ENCODE data around the gene SSU72. TPM values are rescaled to one million over a fixed set of nuclear protein-coding genes. Genes with fewer than 3 reads are reported as not detected.

SSU72 gene
- total RNA-seq, 8 experiments from 2014 or later = 73.2 to 138 (median 95.5) TPM

DNA sequence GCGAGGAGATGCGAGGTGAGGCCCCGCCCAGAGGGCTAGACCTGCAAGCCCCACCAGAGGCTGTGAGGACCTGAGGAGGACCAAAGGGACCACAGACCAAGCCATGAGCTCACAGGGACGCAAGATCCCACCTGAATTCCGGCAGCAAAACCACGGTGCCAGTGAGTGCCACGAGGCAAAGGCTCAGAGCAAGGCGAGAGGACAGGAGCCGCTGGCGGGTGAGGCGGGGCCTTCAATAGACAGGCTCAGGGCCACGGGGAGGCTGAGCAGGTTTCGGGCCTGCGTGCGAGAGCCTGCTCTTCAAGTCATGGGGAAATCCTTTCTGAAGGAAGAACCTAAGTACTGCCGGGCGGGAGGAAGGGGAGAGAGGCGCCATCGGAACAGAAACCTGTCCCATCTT lies 27.2 kb downstream of the SSU72 start:
- 94 to 100% (median 95%) methylated on average over 1 to 18 of the region's 19 CpGs; no CpG with 5 or more reads in 6 of the 10 experiments for WGBS, 10 experiments
- in situ Hi-C loops (cut with MboI; ENCODE audit: low pct_unique_long_range_greater_than_20kb in 2 of 9, low sequenced_read_pairs in 9 of 9, unreplicated experiment in 9 of 9) = loop anchor here in 1 of 9 experiments (10.0 kb wide), 1 partner anchor 57 kb away; the partner anchor contains the start of gene FNDC10
- no peak overlapping the region for H3K4me3 ChIP-seq
- no peak for ATAC-seq (replicated peaks in 6 of 8)
- H3K4me1 ChIP-seq (replicated peaks in 1 of 2) = peaks cover 0 to 2% of the 10 kb centered on the region in 2 donors
- no peak overlapping the region for H3K27ac ChIP-seq

DNA sequence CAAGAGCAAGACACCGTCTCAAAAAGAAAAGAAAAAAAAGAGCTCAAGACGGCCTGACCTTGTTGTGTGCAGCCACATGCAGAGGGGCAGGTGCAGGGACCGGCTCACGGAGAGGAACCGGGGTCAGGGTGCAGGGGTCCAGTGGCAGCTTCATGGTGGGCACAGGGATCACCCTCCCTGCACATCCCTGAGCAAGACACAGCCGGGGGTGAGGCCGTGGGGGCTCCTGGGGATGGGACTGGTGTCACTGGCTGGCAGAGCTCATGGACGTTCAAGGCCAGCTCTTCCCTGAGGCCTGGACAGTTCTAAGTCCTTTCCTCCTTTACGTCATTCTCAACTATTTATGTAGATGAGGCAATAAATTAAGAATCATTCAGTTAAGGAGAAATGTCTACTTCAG lies 27.7 kb downstream of the SSU72 start:
- in situ Hi-C loops (cut with MboI; ENCODE audit: low pct_unique_long_range_greater_than_20kb in 2 of 9, low sequenced_read_pairs in 9 of 9, unreplicated experiment in 9 of 9) = loop anchor here in 1 of 9 experiments (10.0 kb wide), 1 partner anchor 58 kb away; the partner anchor contains the start of gene FNDC10
- no peak for ATAC-seq (replicated peaks in 6 of 8)
- Histone ChIP-seq H3K4me1 (replicated peaks in 1 of 2) (peaks cover 0 to 2% of the 10 kb centered on the region in 2 donors), H3K27ac (no peak overlapping the region), H3K4me3 (no peak overlapping the region)
- WGBS, 10 experiments = 49 to 96% (median 88%) methylated on average over 1 to 9 of the region's 9 CpGs; no CpG with 5 or more reads in 3 of the 10 experiments

DNA sequence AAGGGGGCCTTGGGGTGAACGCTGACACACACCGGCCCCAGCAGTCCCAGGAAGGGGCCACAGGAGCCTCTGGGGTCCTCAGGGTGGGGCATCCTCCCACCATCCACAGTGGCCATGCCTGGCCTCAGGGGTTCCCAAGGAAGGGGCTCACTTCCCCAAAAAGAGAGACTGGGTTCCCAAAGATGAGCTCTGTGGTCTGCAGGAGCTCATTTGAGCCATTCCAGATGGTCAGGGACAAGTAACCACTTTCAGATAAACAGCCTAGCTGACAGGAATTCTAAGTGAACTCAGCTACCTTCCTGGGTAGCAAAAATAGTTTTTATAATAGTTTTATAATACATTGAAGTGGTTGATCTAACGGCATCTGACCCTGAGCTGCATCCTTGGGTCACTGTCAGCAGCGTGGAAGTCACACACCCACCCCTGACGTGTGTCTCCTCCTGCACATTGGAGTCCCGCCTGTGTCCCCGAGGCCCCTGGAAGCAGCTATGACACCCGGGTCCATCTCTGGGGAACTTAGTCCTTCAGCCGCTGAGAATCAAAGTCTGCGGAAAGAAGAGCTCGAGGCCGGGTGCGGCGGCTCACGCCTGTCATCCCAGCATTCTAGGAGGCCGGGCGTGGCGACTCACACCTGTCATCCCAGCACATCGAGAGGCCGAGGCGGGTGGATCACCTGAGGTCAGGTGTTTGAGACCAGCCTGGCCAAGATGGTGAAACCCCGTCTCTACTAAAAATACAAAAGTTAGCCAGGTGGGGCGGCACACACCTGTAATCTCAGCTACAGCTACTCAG lies 28.5 kb downstream of the SSU72 start:
- 90 to 97% (median 92%) methylated on average over 4 to 23 of the region's 23 CpGs; no CpG with 5 or more reads in 6 of the 10 experiments for WGBS, 10 experiments
- Histone ChIP-seq H3K27ac (no peak overlapping the region), H3K4me3 (no peak overlapping the region), H3K4me1 (replicated peaks in 1 of 2) (peaks cover 0 to 9% of the 10 kb centered on the region in 2 donors)
- no peak for ATAC-seq (replicated peaks in 6 of 8)
- in situ Hi-C loops (cut with MboI; ENCODE audit: low pct_unique_long_range_greater_than_20kb in 2 of 9, low sequenced_read_pairs in 9 of 9, unreplicated experiment in 9 of 9) = loop anchor here in 1 of 9 experiments (10.0 kb wide), 1 partner anchor 59 kb away; the partner anchor contains the start of gene FNDC10

DNA sequence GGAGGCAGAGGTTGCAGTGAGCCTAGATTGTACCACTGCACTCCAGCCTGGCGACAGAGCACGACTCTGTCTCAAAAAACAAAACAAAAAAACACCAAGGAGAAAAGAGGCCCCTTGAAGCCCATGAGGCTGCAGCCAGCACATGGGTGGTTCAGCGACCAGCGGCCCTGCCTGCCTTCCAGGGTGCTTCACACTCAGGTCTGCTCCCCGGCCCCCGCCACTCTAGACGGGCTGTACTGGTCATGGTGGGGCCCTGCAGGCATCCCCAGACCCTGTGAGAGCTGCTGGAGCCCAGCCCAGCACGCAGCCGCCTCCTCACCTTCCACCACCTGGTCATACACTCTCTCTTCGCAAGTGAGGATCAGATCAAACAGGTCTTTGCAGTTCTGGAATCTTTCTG lies 30.1 kb downstream of the SSU72 start:
- ATAC-seq (replicated peaks in 6 of 8) = no peak
- H3K27ac ChIP-seq = no peak overlapping the region
- in situ Hi-C loops (cut with MboI; ENCODE audit: low pct_unique_long_range_greater_than_20kb in 2 of 9, low sequenced_read_pairs in 9 of 9, unreplicated experiment in 9 of 9) = loop anchor here in 1 of 9 experiments (10.0 kb wide), 1 partner anchor 60 kb away; the partner anchor contains the start of gene FNDC10
- H3K4me1 ChIP-seq (replicated peaks in 1 of 2) = peaks cover 5 to 19% of the 10 kb centered on the region in 2 donors
- no peak overlapping the region for H3K4me3 ChIP-seq
- 87 to 100% (median 91%) methylated on average over 1 to 8 of the region's 10 CpGs; no CpG with 5 or more reads in 6 of the 10 experiments for WGBS, 10 experiments

DNA sequence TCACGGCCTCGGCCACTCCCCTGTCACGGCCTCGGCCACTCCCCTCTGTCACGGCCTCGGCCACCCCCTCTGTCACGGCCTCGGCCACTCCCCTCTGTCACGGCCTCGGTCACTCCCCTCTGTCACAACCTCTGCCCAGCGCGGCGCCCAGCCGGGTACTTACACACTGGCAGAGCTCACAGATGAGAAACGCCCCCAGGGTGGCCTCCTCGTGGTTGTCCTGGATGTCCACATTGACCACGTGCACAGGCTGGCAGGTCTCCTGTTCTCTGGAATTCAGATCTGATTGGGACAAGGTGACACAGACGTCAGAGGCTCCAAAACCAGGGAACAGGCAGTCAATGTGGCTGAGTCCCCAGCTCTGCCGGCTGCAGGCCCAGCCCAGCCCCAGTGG lies 31.0 kb downstream of the SSU72 start:
- in situ Hi-C loops (cut with MboI; ENCODE audit: low pct_unique_long_range_greater_than_20kb in 2 of 9, low sequenced_read_pairs in 9 of 9, unreplicated experiment in 9 of 9) = loop anchor here in 1 of 9 experiments (10.0 kb wide), 1 partner anchor 61 kb away; the partner anchor contains the start of gene FNDC10
- WGBS, 10 experiments = 50 to 93% (median 74%) methylated on average over 1 to 5 of the region's 19 CpGs; no CpG with 5 or more reads in 5 of the 10 experiments
- H3K4me1 ChIP-seq (replicated peaks in 1 of 2) = peaks cover 14 to 27% of the 10 kb centered on the region in 2 donors
- H3K27ac ChIP-seq = no peak overlapping the region
- no peak overlapping the region for H3K4me3 ChIP-seq
- peak in 1 of 8 experiments; percentile 10 for ATAC-seq (replicated peaks in 6 of 8)

DNA sequence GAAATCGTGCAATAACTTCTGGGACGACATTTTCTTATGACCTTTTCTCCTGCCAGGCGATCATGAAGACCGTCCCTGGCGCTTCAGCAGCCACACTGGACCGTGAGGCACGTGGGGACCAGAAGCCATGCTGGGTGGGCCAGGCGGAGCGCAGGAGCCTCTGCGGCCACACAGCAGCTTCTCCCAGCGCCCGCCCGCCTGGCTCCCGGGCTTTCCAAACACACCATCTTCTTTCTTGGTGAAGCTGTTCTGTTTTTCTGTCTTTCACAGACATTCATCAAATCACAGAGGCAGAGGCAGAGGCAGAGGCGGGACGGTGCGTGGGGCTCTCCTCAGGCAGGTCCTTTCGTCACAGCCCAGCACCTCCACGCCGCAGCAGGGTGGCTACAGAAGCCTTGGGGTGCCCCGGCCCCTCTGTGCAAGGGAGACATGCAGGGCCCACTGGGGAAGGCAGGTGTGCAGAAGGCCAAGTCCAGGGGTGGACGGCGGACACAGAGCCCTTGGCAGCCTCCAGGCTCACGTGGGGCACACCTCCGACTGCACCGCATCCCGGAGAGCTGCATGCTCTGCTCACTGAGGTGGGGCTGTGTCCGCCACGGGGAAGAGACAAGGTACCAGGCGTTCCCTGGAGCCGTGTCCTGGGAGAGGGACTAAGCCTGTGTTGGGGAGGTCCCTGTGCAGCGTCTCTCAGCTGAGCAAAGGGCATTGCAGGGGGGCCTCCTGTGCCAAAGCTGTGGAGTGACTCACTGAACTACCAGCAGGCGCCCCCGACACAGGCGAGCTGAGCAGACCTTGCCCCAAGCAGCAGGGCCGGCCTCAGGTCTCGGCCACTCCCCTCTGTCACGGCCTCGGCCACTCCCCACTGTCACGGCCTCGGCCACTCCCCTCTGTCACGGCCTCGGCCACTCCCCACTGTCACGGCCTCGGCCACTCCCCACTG lies 31.6 kb downstream of the SSU72 start:
- Histone ChIP-seq H3K4me1 (replicated peaks in 1 of 2) (peaks cover 14 to 28% of the 10 kb centered on the region in 2 donors), H3K4me3 (no peak overlapping the region), H3K27ac (peak overlapping the region in 1 of 2 donors; percentile 31)
- 60 to 96% (median 92%) methylated on average over 1 to 35 of the region's 45 CpGs; no CpG with 5 or more reads in 6 of the 10 experiments for WGBS, 10 experiments
- no peak for ATAC-seq (replicated peaks in 6 of 8)
- in situ Hi-C loops (cut with MboI; ENCODE audit: low pct_unique_long_range_greater_than_20kb in 2 of 9, low sequenced_read_pairs in 9 of 9, unreplicated experiment in 9 of 9) = loop anchor here in 1 of 9 experiments (10.0 kb wide), 1 partner anchor 62 kb away; the partner anchor contains the start of gene FNDC10

DNA sequence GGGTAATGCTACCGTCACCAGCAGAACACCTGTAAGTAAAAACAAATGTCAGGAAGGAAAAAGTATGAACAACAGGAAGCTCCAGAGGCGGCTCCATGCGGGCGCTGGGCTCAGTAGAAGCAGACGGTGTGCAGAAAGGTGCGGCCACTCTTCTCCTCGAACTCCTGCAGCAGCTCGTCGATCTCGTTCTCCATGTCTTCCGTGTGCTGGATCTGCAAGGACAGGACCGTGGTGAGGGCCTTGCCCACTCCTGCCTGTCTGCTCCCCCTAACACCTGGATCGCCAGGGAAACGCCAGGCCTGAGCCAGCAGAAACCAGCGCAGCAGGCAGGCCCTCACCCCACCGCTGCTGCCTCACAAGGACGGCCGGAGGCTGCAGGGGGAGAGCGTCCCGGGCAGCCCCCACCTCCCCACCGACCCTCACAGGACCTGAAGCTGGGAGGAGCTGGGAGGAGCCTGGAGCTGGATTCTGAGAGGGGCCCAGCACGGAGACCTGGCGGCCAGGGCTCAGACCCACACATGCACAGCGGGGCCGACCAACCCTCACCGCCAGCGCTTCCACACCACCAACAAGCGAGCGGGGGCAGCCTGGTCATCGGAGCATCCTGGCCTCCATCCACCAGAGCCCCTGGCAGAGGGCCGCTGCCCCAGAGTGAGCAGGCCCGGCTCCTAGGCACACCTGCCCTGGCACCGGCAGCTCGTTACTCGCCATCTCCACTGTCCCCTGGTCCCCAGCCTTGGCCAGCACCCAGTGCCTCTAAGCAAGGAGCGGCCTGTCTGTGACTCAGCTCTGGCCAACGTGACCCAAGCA lies 32.5 kb downstream of the SSU72 start:
- in situ Hi-C loops (cut with MboI; ENCODE audit: low pct_unique_long_range_greater_than_20kb in 2 of 9, low sequenced_read_pairs in 9 of 9, unreplicated experiment in 9 of 9) = loop anchor here in 1 of 9 experiments (10.0 kb wide), 1 partner anchor 63 kb away; the partner anchor contains the start of gene FNDC10
- no peak overlapping the region for H3K4me3 ChIP-seq
- H3K4me1 ChIP-seq (replicated peaks in 1 of 2) = peaks cover 14 to 28% of the 10 kb centered on the region in 2 donors
- ATAC-seq (replicated peaks in 6 of 8) = peak in 2 of 8 experiments; percentile 11 to 17
- 77 to 100% (median 84%) methylated on average over 2 to 23 of the region's 37 CpGs; no CpG with 5 or more reads in 1 of the 10 experiments for WGBS, 10 experiments
- peak overlapping the region in 1 of 2 donors; percentile 31 for H3K27ac ChIP-seq

DNA sequence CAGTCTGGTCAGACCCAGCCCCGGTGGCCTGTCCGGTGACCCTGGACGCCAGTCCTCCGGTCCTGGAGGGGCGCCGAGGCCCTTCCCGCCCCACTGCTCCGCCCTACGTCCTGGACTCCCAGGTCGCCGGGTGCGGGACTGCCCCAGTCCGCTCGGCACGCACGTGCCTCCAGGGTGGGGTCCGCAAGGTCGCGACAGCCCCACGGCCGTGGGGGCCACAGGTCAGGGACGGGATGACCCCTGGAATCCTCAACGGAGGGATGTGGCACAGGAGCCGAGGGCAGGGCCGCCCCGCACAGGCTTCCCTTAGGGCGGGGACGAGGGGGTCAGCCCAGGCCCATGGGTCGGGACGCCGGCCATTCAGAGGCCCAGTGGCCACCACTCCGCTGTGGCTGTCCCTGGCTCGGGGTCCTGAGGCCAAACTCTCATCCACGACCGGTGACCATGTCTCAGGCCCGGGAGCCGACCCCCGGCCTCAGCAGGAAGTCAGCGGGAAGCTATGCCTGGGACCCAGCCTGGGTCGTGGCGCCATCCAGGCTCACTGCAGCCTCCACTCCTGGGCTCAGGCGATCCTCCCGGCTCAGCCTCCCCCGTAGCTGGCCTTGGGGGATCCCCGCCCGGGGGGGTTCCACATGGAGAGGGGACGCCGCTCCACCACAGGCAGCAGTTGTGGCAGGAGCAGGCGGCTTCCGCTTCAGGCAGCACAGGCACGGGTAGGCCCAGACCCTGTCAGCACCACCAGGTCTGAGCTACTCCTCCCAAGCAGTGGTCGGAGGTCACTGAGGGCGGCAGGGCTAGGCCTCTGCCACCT lies 33.6 kb downstream of the SSU72 start:
- peak overlapping the region; percentile 36 to 80 (median 46) for H3K4me3 ChIP-seq
- in situ Hi-C loops (cut with MboI; ENCODE audit: low pct_unique_long_range_greater_than_20kb in 2 of 9, low sequenced_read_pairs in 9 of 9, unreplicated experiment in 9 of 9) = loop anchor here in 1 of 9 experiments (10.0 kb wide), 1 partner anchor 64 kb away; the partner anchor contains the start of gene FNDC10
- H3K4me1 ChIP-seq (replicated peaks in 1 of 2) = peaks cover 14 to 28% of the 10 kb centered on the region in 2 donors
- peak in 6 of 8 experiments; percentile 5 to 38 (median 12) for ATAC-seq (replicated peaks in 6 of 8)
- WGBS, 10 experiments = 47 to 100% (median 100%) methylated on average over 1 to 6 of the region's 53 CpGs; no CpG with 5 or more reads in 5 of the 10 experiments
- peak overlapping the region; percentile 73 to 85 for H3K27ac ChIP-seq

DNA sequence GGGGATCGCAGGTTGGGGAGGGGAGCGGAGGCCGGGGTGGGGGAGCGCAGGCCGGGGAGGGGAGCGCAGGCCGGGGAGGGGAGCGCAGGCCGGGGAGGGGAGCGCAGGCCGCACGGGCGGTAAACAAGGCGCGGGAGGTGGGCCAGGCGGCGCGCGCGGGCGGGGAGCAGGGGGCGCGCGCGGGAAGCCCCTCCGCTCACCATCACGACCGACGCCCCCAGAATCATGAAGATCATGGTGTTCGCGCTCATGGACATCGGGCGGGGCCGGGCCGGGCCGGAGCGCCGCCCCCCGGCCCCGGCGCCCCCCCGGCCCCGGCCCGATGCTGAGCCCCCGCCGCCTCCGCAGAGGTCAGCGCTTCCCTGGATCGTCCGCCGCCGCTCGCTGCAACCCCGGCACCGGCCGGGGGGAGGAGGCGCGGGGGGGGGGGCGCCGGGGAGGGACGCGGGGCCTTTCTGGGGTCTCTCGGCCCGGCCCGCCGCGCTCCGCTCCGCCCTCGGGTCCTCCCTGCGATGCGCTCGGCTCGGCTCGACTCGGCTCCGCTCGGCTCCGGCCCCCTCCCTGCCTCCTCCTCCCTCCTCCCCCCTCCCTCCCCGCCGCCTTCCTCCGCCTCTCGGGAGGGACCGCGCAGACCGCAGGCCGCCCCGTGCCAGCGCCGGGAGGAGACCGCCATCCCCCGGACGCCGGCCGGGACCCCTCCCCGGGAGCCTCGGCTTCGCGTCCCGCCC lies 34.4 kb downstream of the SSU72 start, which contains the start of gene TMEM240:
Gene TMEM240, minus strand, starts transcription at position 535 of the 728 bp plus-strand sequence. Its CDS starts 278 bp downstream, at position 257.
- H3K27ac ChIP-seq = peak within 1 kb of the TSS; percentile 73 to 85
- in situ Hi-C loops (cut with MboI; ENCODE audit: low pct_unique_long_range_greater_than_20kb in 2 of 9, low sequenced_read_pairs in 9 of 9, unreplicated experiment in 9 of 9) = loop anchor here in 1 of 9 experiments (10.0 kb wide), 1 partner anchor 65 kb away; the partner anchor contains the start of gene FNDC10
- H3K4me1 ChIP-seq (replicated peaks in 1 of 2) = peaks cover 14 to 28% of the 10 kb centered on the region in 2 donors
- no CpG with 5 or more reads among the region's 100 CpGs for WGBS, 10 experiments
- peak within 1 kb of the TSS; percentile 36 to 80 (median 46) for H3K4me3 ChIP-seq
- ATAC-seq (replicated peaks in 6 of 8) = peak; percentile 66 to 86 (median 72)

DNA sequence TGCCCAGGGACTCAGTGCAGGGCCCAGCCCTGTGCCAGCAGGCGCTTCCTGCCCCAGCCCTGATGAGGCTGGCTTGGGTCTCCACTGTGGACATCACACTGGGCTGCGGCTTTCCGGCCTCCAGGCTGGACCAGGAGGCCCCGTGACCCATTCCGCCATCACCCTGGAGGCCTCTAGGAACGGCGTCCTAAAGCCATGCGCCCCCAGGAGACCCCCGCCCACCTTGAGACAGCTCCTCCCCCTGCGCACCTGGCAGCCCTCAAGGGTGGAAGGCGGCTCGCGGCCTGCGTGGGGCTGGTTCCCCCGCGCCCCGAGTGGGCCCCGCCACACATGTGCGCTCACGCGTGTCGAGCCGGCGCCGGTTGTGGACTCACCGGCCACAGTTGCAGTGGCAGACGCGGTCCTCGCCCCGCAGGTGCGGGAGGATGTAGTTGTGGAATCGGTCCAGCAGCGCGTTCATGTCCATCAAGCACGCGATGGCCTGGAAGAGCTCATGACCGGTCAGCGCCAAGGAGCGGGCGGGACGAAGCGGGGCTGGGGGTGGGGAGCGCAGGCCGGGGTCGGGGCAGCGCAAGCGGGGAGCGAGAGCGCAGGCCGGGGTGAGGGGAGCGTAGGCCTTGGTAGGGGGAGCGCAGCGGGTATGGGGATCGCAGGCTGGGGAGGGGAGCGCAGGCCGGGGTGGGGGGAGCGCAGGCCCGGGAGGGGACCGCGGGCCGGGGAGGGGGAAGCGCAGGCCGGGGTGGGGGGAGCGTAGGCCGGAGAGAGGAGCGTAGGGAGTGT lies 35.2 kb downstream of the SSU72 start:
- WGBS, 10 experiments = 38% methylated on average over 11 of the region's 66 CpGs; no CpG with 5 or more reads in 9 of the 10 experiments
- peak overlapping the region; percentile 28 to 81 for H3K27ac ChIP-seq
- peak overlapping the region; percentile 36 to 80 (median 46) for H3K4me3 ChIP-seq
- peak in 7 of 8 experiments; percentile 5 to 59 (median 49) for ATAC-seq (replicated peaks in 6 of 8)
- in situ Hi-C loops (cut with MboI; ENCODE audit: low pct_unique_long_range_greater_than_20kb in 2 of 9, low sequenced_read_pairs in 9 of 9, unreplicated experiment in 9 of 9) = loop anchor here in 1 of 9 experiments (10.0 kb wide), 1 partner anchor 65 kb away; the partner anchor contains the start of gene FNDC10
- H3K4me1 ChIP-seq (replicated peaks in 1 of 2) = peaks cover 14 to 28% of the 10 kb centered on the region in 2 donors

Measured in motor neuron (in vitro differentiated cells).